Prostate gland (tissue), 2 donors: Measurements from ENCODE around the gene SLC5A9.

Experiments used
- POLR2AphosphoS5 ChIP-seq: sonication (generic); formaldehyde crosslinking; IDR thresholded peaks from one replicate; pipeline ENCODE4 v1.6.1; 2017; ENCODE audit warnings: antibody characterized with exemption
- TF ChIP-seq, protein P1 (sequence below), 4 experiments: fragments of 200-600 bp in 2 of 4; fragments of 450-650 bp in 2 of 4; sonication (generic) in 2 of 4; IDR thresholded peaks; 1 replicate in 3 of 4; 2 replicates in 1 of 4; pipeline ENCODE4 v1.5.1; 2016 to 2019; ENCODE audit warnings: antibody characterized with exemption in 4 of 4, mild to moderate bottlenecking in 2 of 4, moderate library complexity in 2 of 4

DNA sequence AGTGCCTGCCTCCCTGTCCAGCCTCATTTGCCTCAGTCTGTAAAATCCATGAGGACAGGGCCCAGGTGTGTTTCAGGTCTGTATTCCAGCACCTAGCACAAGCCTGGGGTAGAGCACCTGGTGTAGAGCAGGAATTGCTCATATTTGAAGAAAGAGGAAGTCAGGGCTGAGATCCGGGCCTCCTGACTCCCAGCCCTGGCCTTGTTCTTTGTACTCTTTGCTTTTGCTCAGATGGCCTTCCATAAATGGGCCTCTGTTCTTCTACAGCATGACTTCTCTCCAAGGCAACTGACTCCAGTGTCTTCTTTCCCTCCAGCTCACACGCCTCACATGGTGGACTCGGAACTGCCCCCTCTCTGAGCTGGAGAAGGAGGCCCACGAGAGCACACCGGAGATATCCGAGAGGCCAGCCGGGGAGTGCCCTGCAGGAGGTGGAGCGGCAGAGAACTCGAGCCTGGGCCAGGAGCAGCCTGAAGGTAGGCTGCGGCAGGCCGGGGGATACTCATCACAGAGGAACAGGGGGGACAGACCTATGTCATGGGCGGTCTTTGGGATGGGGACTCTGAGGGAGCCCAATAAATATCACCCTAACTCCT is 19.7 kb downstream of the SLC5A9 start:
- TF ChIP-seq, protein P1, sequence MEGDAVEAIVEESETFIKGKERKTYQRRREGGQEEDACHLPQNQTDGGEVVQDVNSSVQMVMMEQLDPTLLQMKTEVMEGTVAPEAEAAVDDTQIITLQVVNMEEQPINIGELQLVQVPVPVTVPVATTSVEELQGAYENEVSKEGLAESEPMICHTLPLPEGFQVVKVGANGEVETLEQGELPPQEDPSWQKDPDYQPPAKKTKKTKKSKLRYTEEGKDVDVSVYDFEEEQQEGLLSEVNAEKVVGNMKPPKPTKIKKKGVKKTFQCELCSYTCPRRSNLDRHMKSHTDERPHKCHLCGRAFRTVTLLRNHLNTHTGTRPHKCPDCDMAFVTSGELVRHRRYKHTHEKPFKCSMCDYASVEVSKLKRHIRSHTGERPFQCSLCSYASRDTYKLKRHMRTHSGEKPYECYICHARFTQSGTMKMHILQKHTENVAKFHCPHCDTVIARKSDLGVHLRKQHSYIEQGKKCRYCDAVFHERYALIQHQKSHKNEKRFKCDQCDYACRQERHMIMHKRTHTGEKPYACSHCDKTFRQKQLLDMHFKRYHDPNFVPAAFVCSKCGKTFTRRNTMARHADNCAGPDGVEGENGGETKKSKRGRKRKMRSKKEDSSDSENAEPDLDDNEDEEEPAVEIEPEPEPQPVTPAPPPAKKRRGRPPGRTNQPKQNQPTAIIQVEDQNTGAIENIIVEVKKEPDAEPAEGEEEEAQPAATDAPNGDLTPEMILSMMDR (IDR thresholded peaks at IDR 0.05): no peak
- no peak for TF ChIP-seq POLR2AphosphoS5
